GM23338 (cell line): Measurements from ENCODE around the gene EYS. TPM values are rescaled to one million over a fixed set of nuclear protein-coding genes. Genes with fewer than 3 reads are reported as not detected.

ENCODE experiments used
- ATAC-seq: fragments of 200-7000 bp; cut with Tn5 transposase; 3 replicates; pipeline ENCODE4 v1.9.1; 2020
- DNase-seq: peaks from one replicate; pipeline ENCODE4 v3.0.0-alpha.2; 2015; ENCODE audit warnings: low spot score
- H2AFZ ChIP-seq: fragments of 200-600 bp; sonication (generic); 2 replicates; pipeline ENCODE4 v1.8.0; 2016; ENCODE audit warnings: antibody characterized with exemption, mild to moderate bottlenecking, moderate library complexity
- H3F3A ChIP-seq: fragments of 200-600 bp; sonication (generic); replicated peaks from 2 replicates; pipeline ENCODE4 v1.8.0; 2017; ENCODE audit warnings: antibody characterized with exemption, mixed run types, low read depth
- H3K27ac ChIP-seq: fragments of 200-600 bp; sonication (generic); 2 replicates; pipeline ENCODE4 v1.6.1; 2016; ENCODE audit warnings: low read depth
- H3K27me3 ChIP-seq: fragments of 200-600 bp; sonication (generic); 2 replicates; pipeline ENCODE4 v1.8.0; 2016; ENCODE audit warnings: mild to moderate bottlenecking, mixed run types, moderate library complexity; ENCODE audit not compliant: insufficient read depth
- H3K36me3 ChIP-seq: fragments of 200-600 bp; sonication (generic); 2 replicates; pipeline ENCODE4 v1.8.0; 2016; ENCODE audit warnings: mild to moderate bottlenecking; ENCODE audit not compliant: insufficient read depth
- H3K4me1 ChIP-seq: fragments of 200-600 bp; sonication (generic); 2 replicates; pipeline ENCODE4 v1.8.0; 2016; ENCODE audit warnings: mild to moderate bottlenecking, moderate library complexity; ENCODE audit not compliant: insufficient read depth
- H3K4me2 ChIP-seq: fragments of 200-600 bp; sonication (generic); 2 replicates; pipeline ENCODE4 v1.7.1; 2017; ENCODE audit warnings: mixed run types
- H3K4me3 ChIP-seq: fragments of 200-600 bp; sonication (generic); 2 replicates; pipeline ENCODE4 v1.6.1; 2016; ENCODE audit warnings: mixed run types
- H3K79me2 ChIP-seq: fragments of 200-600 bp; sonication (generic); replicated peaks from 2 replicates; pipeline ENCODE4 v1.8.0; 2017; ENCODE audit warnings: mild to moderate bottlenecking; ENCODE audit not compliant: insufficient read depth
- H3K9me2 ChIP-seq: fragments of 200-600 bp; sonication (generic); 2 replicates; pipeline ENCODE4 v1.8.0; 2017; ENCODE audit not compliant: insufficient read depth
- H4K20me1 ChIP-seq: fragments of 200-600 bp; sonication (generic); replicated peaks from 2 replicates; pipeline ENCODE4 v1.8.0; 2017; ENCODE audit warnings: mild to moderate bottlenecking; ENCODE audit not compliant: insufficient read depth
- H3K27ac Mint-ChIP-seq: 2 replicates; pipeline ENCODE4 v1.8.0; 2020; ENCODE audit warnings: inconsistent platforms, mild to moderate bottlenecking, moderate library complexity, mixed read lengths
- H3K27me3 Mint-ChIP-seq: 3 replicates; pipeline ENCODE4 v1.8.0; 2022; ENCODE audit warnings: low read depth, mild to moderate bottlenecking, moderate library complexity, mixed read lengths, inconsistent platforms; ENCODE audit not compliant: insufficient read depth, poor library complexity
- H3K36me3 Mint-ChIP-seq: 3 replicates; pipeline ENCODE4 v1.8.0; 2021; ENCODE audit warnings: low read depth, mild to moderate bottlenecking, inconsistent platforms, moderate library complexity, mixed read lengths
- H3K4me1 Mint-ChIP-seq: 3 replicates; pipeline ENCODE4 v1.8.0; 2020; ENCODE audit warnings: mild to moderate bottlenecking, inconsistent platforms, mixed read lengths
- H3K4me3 Mint-ChIP-seq: 3 replicates; pipeline ENCODE4 v1.8.0; 2021; ENCODE audit warnings: moderate library complexity, mild to moderate bottlenecking, inconsistent platforms, mixed read lengths
- H3K9me3 Mint-ChIP-seq: 3 replicates; pipeline ENCODE4 v1.8.0; 2020; ENCODE audit warnings: moderate library complexity, mild to moderate bottlenecking, inconsistent platforms, mixed read lengths
- CREB1 ChIP-seq: fragments of 250-450 bp; sonication (Bioruptor Pico); IDR thresholded peaks from 2 replicates; pipeline ENCODE4 v1.5.0; 2020; ENCODE audit warnings: low read depth, mild to moderate bottlenecking, moderate library complexity
- EZH2 ChIP-seq: fragments of 200-600 bp; sonication (generic); IDR thresholded peaks from one replicate; pipeline ENCODE4 v1.8.0; 2017; ENCODE audit warnings: antibody characterized with exemption, mild to moderate bottlenecking, low read depth; ENCODE audit not compliant: unreplicated experiment
- EZH2phosphoT487 ChIP-seq: fragments of 200-600 bp; sonication (generic); IDR thresholded peaks from one replicate; pipeline ENCODE4 v1.8.1; 2018; ENCODE audit warnings: antibody characterized with exemption; ENCODE audit not compliant: unreplicated experiment
- JUNB ChIP-seq: IDR thresholded peaks from one replicate; pipeline ENCODE4 v1.6.1; 2016; ENCODE audit warnings: antibody characterized with exemption; ENCODE audit not compliant: unreplicated experiment
- NANOG ChIP-seq: IDR thresholded peaks from 2 replicates; pipeline ENCODE4 v1.6.1; 2016; ENCODE audit warnings: antibody characterized with exemption, borderline replicate concordance
- STAT1 ChIP-seq: IDR thresholded peaks from one replicate; pipeline ENCODE4 v1.6.1; 2016; ENCODE audit warnings: antibody characterized with exemption; ENCODE audit not compliant: unreplicated experiment
- polyA plus RNA-seq: library from polyadenylated mRNA; unstranded; fragments of >200 nt; fragmentation: Nextera tagmentation; extraction: Ambion mirVana; gene quantifications from 2 replicates; pipeline ENCODE4 v1.2.1, GENCODE V29; 2016
- total RNA-seq: library from RNA; depleted of rRNA; stranded (reverse); fragments of >200 nt; shearing (Covaris generic); gene quantifications from 2 replicates; pipeline ENCODE4 v1.2.3, GENCODE V29; 2014
- TF ChIP-seq, protein P1 (sequence below): IDR thresholded peaks from one replicate; pipeline ENCODE4 v1.6.1; 2018; ENCODE audit warnings: antibody characterized with exemption; ENCODE audit not compliant: unreplicated experiment
- TF ChIP-seq, protein P2 (sequence below): IDR thresholded peaks from 2 replicates; pipeline ENCODE4 v1.6.1; 2016; ENCODE audit warnings: antibody characterized with exemption
- TF ChIP-seq, protein P3 (sequence below), 2 experiments: fragments of 200-600 bp in 1 of 2; sonication (generic) in 1 of 2; conservative IDR thresholded peaks; 2 replicates each; pipeline versions ENCODE4 v1.5.1 to v1.6.1; 2016 to 2017; ENCODE audit warnings: antibody characterized with exemption in 2 of 2, low read depth in 2 of 2, mild to moderate bottlenecking in 2 of 2, moderate library complexity in 1 of 2
- TF ChIP-seq, protein P4 (sequence below): fragments of 250-450 bp; sonication (Bioruptor Pico); IDR thresholded peaks from 2 replicates; pipeline ENCODE4 v1.5.0; 2020; ENCODE audit warnings: mild to moderate bottlenecking, moderate library complexity

Gene EYS
- total and polyA plus RNA-seq, 2 experiments from 2014 or later: 0.38 to 0.52 TPM

DNA sequence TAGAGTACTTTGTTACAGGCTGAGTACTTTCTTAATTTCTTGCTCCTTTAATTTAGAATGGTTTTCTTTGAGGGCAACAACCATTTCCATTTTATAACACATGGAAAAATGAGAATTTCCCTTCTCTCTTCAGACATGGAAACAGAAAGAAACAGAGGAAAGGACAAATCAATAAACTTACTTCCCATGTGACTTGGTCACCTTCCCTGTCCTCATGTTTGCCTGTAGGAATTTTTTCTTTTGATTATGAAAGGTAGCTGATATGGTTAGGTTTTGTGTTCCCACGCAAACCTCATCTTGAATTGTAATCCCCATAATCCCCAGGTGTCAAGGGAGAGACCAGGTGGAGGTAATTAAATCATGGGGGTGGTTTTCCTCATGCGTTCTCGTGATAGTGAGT, 1901.7 kb downstream of the EYS start (continued):
- TF ChIP-seq, protein P1, sequence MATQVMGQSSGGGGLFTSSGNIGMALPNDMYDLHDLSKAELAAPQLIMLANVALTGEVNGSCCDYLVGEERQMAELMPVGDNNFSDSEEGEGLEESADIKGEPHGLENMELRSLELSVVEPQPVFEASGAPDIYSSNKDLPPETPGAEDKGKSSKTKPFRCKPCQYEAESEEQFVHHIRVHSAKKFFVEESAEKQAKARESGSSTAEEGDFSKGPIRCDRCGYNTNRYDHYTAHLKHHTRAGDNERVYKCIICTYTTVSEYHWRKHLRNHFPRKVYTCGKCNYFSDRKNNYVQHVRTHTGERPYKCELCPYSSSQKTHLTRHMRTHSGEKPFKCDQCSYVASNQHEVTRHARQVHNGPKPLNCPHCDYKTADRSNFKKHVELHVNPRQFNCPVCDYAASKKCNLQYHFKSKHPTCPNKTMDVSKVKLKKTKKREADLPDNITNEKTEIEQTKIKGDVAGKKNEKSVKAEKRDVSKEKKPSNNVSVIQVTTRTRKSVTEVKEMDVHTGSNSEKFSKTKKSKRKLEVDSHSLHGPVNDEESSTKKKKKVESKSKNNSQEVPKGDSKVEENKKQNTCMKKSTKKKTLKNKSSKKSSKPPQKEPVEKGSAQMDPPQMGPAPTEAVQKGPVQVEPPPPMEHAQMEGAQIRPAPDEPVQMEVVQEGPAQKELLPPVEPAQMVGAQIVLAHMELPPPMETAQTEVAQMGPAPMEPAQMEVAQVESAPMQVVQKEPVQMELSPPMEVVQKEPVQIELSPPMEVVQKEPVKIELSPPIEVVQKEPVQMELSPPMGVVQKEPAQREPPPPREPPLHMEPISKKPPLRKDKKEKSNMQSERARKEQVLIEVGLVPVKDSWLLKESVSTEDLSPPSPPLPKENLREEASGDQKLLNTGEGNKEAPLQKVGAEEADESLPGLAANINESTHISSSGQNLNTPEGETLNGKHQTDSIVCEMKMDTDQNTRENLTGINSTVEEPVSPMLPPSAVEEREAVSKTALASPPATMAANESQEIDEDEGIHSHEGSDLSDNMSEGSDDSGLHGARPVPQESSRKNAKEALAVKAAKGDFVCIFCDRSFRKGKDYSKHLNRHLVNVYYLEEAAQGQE: no peak
- TF ChIP-seq STAT1 (no peak), NANOG (no peak), EZH2 (no peak), EZH2phosphoT487 (no peak), CREB1 (CRISPR knock-in tag) (no peak), JUNB (no peak)

DNA sequence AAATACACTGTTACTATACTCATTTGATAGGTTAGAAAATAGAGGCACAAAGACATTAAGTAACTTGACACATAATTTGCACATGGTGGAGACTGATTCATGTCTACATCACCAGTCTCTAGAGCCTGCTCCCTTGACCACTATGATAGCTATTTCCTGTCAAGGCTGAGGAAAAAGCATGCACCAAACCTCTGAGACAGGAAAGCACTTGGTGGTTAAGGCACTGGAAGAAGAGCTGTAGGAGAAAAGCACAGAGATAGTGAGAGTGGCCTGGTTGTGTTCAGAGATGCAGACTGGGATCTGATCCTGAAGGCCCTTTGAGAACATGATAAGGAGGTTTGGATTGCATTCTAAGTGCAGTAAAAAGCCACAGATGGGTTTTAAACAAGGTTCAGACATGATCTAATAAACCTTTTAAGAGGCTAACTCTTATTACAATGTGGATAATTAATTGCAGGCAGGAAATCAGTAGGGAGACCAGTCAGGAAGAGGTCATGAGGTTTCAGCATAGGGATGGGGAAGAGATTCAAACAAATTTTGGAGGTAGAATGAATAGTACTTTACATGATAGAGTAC, 1902.6 kb downstream of the EYS start:
- Histone ChIP-seq H3K27me3 (no peaks in the 10 kb centered on the region), H4K20me1 (no peaks in the 10 kb centered on the region; the same call in 1 of the 2 replicates), H3K4me3 (no peak overlapping the region), H3K79me2 (no peaks in the 10 kb centered on the region), H2AFZ (no peak overlapping the region), H3F3A (no peaks in the 10 kb centered on the region), H3K27ac (no peak overlapping the region), H3K9me2 (no peaks in the 10 kb centered on the region), H3K4me2 (no peak overlapping the region), H3K4me1 (no peaks in the 10 kb centered on the region; the same call in 1 of the 2 replicates), H3K36me3 (no peaks in the 10 kb centered on the region)
- no peak overlapping the region for H3K4me3 Mint-ChIP-seq
- no peaks in the 10 kb centered on the region for H3K36me3 Mint-ChIP-seq
- no peak overlapping the region for H3K27ac Mint-ChIP-seq
- peaks cover 11% of the 10 kb centered on the region; the same call in 2 of the 3 replicates for H3K4me1 Mint-ChIP-seq
- DNase-seq (no peak), ATAC-seq (no peak)
- H3K9me3 Mint-ChIP-seq: no peaks in the 10 kb centered on the region; the same call in 1 of the 3 replicates
- H3K27me3 Mint-ChIP-seq: no peaks in the 10 kb centered on the region
- TF ChIP-seq, protein P2, sequence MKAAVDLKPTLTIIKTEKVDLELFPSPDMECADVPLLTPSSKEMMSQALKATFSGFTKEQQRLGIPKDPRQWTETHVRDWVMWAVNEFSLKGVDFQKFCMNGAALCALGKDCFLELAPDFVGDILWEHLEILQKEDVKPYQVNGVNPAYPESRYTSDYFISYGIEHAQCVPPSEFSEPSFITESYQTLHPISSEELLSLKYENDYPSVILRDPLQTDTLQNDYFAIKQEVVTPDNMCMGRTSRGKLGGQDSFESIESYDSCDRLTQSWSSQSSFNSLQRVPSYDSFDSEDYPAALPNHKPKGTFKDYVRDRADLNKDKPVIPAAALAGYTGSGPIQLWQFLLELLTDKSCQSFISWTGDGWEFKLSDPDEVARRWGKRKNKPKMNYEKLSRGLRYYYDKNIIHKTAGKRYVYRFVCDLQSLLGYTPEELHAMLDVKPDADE: no peak
- TF ChIP-seq, protein P3, sequence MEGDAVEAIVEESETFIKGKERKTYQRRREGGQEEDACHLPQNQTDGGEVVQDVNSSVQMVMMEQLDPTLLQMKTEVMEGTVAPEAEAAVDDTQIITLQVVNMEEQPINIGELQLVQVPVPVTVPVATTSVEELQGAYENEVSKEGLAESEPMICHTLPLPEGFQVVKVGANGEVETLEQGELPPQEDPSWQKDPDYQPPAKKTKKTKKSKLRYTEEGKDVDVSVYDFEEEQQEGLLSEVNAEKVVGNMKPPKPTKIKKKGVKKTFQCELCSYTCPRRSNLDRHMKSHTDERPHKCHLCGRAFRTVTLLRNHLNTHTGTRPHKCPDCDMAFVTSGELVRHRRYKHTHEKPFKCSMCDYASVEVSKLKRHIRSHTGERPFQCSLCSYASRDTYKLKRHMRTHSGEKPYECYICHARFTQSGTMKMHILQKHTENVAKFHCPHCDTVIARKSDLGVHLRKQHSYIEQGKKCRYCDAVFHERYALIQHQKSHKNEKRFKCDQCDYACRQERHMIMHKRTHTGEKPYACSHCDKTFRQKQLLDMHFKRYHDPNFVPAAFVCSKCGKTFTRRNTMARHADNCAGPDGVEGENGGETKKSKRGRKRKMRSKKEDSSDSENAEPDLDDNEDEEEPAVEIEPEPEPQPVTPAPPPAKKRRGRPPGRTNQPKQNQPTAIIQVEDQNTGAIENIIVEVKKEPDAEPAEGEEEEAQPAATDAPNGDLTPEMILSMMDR (conservative IDR thresholded peaks at IDR 0.05; ENCODE audit: low read depth in 2 of 2): no peak
- TF ChIP-seq NANOG (no peak), STAT1 (no peak), EZH2 (no peak)
- TF ChIP-seq, protein P4, sequence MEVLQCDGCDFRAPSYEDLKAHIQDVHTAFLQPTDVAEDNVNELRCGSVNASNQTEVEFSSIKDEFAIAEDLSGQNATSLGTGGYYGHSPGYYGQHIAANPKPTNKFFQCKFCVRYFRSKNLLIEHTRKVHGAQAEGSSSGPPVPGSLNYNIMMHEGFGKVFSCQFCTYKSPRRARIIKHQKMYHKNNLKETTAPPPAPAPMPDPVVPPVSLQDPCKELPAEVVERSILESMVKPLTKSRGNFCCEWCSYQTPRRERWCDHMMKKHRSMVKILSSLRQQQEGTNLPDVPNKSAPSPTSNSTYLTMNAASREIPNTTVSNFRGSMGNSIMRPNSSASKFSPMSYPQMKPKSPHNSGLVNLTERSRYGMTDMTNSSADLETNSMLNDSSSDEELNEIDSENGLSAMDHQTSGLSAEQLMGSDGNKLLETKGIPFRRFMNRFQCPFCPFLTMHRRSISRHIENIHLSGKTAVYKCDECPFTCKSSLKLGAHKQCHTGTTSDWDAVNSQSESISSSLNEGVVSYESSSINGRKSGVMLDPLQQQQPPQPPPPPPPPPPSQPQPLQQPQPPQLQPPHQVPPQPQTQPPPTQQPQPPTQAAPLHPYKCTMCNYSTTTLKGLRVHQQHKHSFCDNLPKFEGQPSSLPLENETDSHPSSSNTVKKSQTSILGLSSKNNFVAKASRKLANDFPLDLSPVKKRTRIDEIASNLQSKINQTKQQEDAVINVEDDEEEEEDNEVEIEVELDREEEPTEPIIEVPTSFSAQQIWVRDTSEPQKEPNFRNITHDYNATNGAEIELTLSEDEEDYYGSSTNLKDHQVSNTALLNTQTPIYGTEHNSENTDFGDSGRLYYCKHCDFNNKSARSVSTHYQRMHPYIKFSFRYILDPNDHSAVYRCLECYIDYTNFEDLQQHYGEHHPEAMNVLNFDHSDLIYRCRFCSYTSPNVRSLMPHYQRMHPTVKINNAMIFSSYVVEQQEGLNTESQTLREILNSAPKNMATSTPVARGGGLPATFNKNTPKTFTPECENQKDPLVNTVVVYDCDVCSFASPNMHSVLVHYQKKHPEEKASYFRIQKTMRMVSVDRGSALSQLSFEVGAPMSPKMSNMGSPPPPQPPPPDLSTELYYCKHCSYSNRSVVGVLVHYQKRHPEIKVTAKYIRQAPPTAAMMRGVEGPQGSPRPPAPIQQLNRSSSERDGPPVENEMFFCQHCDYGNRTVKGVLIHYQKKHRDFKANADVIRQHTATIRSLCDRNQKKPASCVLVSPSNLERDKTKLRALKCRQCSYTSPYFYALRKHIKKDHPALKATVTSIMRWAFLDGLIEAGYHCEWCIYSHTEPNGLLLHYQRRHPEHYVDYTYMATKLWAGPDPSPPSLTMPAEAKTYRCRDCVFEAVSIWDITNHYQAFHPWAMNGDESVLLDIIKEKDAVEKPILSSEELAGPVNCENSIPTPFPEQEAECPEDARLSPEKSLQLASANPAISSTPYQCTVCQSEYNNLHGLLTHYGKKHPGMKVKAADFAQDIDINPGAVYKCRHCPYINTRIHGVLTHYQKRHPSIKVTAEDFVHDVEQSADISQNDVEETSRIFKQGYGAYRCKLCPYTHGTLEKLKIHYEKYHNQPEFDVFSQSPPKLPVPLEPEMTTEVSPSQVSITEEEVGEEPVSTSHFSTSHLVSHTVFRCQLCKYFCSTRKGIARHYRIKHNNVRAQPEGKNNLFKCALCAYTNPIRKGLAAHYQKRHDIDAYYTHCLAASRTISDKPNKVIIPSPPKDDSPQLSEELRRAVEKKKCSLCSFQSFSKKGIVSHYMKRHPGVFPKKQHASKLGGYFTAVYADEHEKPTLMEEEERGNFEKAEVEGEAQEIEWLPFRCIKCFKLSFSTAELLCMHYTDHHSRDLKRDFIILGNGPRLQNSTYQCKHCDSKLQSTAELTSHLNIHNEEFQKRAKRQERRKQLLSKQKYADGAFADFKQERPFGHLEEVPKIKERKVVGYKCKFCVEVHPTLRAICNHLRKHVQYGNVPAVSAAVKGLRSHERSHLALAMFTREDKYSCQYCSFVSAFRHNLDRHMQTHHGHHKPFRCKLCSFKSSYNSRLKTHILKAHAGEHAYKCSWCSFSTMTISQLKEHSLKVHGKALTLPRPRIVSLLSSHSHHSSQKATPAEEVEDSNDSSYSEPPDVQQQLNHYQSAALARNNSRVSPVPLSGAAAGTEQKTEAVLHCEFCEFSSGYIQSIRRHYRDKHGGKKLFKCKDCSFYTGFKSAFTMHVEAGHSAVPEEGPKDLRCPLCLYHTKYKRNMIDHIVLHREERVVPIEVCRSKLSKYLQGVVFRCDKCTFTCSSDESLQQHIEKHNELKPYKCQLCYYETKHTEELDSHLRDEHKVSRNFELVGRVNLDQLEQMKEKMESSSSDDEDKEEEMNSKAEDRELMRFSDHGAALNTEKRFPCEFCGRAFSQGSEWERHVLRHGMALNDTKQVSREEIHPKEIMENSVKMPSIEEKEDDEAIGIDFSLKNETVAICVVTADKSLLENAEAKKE (CRISPR knock-in tag): no peak
